ENCODE results near the gene MYOM3. TPM values are rescaled to one million over a fixed set of nuclear protein-coding genes. Genes with fewer than 3 reads are reported as not detected.

MYOM3 gene
- not detected in 2 replicates for total RNA-seq
- long read RNA-seq = 0 reads

DNA sequence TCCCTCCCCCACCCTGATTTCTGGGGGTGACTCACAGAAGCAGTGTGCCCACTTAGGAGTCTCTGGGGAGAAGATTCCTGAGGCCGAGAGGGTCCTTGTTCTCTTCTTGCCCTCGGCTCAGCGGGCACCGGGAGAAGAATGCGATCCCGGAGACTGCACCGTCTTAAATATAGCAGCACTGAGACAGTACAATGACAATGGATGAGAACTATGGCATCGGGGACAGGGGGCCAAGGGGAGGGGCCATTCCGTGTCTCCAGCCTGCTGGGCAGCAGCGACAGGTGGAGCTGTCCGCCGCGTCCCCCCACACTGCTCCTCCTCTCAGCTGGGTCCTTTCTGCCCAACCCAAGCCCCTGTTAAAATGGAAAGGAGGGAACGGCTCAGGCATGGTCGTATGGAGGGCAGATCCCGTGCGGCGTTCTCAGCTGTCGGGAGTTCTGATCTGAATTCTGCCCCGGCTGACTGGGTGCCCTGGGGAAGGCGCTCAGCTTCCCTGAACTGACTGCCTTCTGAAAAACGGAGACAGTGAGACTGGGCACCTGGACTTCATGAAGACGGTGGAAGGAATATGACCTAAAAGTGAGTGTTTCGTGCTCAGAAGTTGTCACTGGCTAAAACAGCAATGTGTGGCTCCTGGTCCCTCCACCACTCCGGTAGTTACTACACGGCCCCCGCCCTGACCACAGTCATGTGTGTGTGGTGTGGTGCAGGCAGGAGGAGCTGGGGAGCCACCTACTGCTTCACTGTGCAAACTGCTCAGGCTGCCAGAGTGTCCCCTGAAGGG is at the start of gene MYOM3:
TSS of gene MYOM3 (minus strand) at position 140 of the 784 bp plus-strand sequence. CDS start 3,499 bp downstream, outside the sequence.
- Mint-ChIP-seq H3K9me3 (ENCODE audit: unreplicated experiment) (no peaks in the 10 kb centered on the region), H3K4me3 (ENCODE audit: unreplicated experiment) (no peak within 1 kb of the TSS), H3K36me3 (ENCODE audit: unreplicated experiment) (no peaks in the 10 kb centered on the region), H3K4me1 (ENCODE audit: unreplicated experiment) (peaks cover 30% of the 10 kb centered on the region), H3K27me3 (ENCODE audit: unreplicated experiment) (peaks cover 3% of the 10 kb centered on the region), H3K27ac (ENCODE audit: unreplicated experiment) (no peak within 1 kb of the TSS)
- TF ChIP-seq, protein P1, sequence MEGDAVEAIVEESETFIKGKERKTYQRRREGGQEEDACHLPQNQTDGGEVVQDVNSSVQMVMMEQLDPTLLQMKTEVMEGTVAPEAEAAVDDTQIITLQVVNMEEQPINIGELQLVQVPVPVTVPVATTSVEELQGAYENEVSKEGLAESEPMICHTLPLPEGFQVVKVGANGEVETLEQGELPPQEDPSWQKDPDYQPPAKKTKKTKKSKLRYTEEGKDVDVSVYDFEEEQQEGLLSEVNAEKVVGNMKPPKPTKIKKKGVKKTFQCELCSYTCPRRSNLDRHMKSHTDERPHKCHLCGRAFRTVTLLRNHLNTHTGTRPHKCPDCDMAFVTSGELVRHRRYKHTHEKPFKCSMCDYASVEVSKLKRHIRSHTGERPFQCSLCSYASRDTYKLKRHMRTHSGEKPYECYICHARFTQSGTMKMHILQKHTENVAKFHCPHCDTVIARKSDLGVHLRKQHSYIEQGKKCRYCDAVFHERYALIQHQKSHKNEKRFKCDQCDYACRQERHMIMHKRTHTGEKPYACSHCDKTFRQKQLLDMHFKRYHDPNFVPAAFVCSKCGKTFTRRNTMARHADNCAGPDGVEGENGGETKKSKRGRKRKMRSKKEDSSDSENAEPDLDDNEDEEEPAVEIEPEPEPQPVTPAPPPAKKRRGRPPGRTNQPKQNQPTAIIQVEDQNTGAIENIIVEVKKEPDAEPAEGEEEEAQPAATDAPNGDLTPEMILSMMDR (IDR thresholded peaks at IDR 0.05) = peak; percentile 59
- DNase-seq (ENCODE audit: extremely low spot score, unreplicated experiment) = no peak

DNA sequence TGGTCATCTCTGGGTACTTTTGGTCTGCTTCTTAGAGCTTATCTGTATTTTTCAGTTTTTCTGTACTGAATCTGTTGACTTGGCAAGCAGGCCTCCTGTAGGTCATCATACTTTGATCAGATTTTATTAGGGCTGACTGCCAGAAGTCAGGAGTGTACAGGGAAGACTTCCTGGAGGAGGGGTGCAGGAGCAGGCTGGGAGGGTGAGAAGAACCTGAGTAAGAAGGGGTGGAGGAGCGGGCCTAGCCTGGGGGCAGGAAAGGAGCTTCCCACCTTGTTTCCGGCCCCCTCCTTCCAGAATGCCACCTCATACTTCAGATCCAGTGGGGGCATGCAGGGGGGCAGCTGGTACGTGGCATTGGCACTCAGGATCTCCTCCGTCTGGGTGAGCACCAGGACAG is 49.3 kb upstream of the MYOM3 start:
- DNase-seq (ENCODE audit: extremely low spot score, unreplicated experiment) = no peak
- Mint-ChIP-seq H3K9me3 (ENCODE audit: unreplicated experiment) (no peaks in the 10 kb centered on the region), H3K27ac (ENCODE audit: unreplicated experiment) (no peak overlapping the region), H3K4me1 (ENCODE audit: unreplicated experiment) (no peaks in the 10 kb centered on the region), H3K27me3 (ENCODE audit: unreplicated experiment) (peaks cover 45% of the 10 kb centered on the region), H3K36me3 (ENCODE audit: unreplicated experiment) (no peaks in the 10 kb centered on the region), H3K4me3 (ENCODE audit: unreplicated experiment) (no peak overlapping the region)
- TF ChIP-seq, protein P1 (IDR thresholded peaks at IDR 0.05) = no peak

DNA sequence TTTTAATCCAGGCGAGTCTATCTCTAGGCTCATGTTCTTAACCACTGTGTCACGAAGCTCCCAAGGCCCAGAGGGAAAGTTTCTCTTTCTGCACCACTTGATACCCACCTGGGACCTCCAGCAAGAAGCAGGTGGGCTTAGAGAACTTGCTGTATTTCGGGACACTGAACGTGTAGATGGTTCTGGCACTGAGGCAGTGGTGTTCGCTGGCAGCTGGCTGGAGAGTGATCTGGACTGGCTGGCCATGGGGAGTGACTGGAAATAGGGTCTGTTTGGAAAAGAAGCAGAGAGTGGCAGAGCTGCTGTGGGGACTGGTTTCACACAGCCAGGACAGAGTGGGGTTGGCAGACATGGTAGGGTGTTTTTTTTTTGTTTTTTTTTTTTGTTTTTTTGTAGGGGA is 47.4 kb upstream of the MYOM3 start:
- TF ChIP-seq, protein P1 (IDR thresholded peaks at IDR 0.05) = no peak
- Mint-ChIP-seq H3K4me1 (ENCODE audit: unreplicated experiment) (no peaks in the 10 kb centered on the region), H3K4me3 (ENCODE audit: unreplicated experiment) (no peak overlapping the region), H3K27me3 (ENCODE audit: unreplicated experiment) (peaks cover 29% of the 10 kb centered on the region), H3K36me3 (ENCODE audit: unreplicated experiment) (no peaks in the 10 kb centered on the region), H3K27ac (ENCODE audit: unreplicated experiment) (no peak overlapping the region), H3K9me3 (ENCODE audit: unreplicated experiment) (no peaks in the 10 kb centered on the region)
- no peak for DNase-seq (ENCODE audit: extremely low spot score, unreplicated experiment)

DNA sequence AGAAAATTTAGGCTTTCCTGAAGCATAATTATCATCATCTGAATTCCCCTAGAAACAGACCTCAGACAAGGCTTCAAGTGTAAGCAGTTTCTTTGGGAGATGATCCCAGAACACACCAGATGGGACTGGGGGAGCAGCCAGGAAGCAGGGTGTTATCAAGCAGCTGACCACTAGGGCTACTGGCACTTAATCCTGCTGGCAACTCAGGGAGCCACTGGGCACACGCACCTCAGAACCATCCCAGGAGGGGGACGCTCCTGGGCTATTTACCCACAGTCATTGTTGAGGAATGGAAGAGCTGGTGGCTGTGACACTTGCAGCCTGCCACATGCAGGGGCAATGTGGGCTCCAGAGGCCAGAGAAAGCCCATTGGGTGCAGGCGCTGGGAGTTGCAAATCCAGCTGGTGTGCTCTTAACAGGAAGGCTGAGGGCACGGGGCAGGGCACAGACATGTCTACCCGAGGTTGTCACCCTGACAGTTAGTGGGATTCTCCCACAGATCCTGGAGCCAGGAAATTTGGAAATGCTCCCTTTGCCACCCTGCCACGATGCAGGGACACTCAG is 46.1 kb upstream of the MYOM3 start:
- peaks cover 18% of the 10 kb centered on the region for H3K27me3 Mint-ChIP-seq (ENCODE audit: unreplicated experiment)
- no peak overlapping the region for H3K4me3 Mint-ChIP-seq (ENCODE audit: unreplicated experiment)
- TF ChIP-seq, protein P1 (IDR thresholded peaks at IDR 0.05) = peak; percentile 20
- no peak overlapping the region for H3K27ac Mint-ChIP-seq (ENCODE audit: unreplicated experiment)
- H3K4me1 Mint-ChIP-seq (ENCODE audit: unreplicated experiment) = no peaks in the 10 kb centered on the region
- H3K36me3 Mint-ChIP-seq (ENCODE audit: unreplicated experiment) = no peaks in the 10 kb centered on the region
- no peaks in the 10 kb centered on the region for H3K9me3 Mint-ChIP-seq (ENCODE audit: unreplicated experiment)
- DNase-seq (ENCODE audit: extremely low spot score, unreplicated experiment) = no peak

DNA sequence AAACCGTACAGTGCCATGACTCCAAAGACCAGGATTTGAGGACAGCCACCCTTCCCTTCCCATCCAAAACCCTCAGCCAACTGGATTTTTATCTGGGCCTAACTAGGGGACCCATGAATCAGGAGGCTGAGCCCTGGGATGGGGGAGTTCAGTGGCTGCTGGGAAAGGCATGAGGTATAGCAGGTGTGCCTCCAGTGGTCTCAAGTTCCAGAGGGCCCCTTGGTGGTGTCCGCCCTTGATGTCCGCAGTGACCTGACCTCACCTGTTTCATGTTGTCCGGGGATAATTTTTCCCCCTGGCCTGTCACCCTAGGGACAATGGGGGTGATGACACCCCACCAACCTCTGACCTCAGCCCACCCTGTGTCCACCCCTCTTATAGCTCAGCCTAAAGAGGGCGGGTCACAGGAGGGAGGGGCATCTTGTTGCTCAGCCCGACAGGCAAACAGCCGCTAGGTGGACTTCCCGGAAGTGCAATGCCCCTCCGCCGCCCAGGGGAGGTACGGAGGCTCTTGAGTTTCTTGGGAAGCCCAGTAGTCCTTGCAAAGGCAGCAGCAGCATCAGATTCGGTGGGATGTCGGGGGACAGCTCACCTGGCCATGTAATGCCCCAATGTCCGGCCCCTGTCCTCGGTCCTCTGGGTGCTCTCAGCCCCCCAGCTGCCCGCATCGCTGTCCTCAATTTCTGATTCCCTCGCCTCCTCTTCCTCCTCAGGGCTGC is 44.8 kb upstream of the MYOM3 start:
- H3K4me3 Mint-ChIP-seq (ENCODE audit: unreplicated experiment) = no peak overlapping the region
- H3K27me3 Mint-ChIP-seq (ENCODE audit: unreplicated experiment) = peaks cover 18% of the 10 kb centered on the region

More for the DNA sequence above, 44.8 kb upstream of the MYOM3 start:
- no peaks in the 10 kb centered on the region for H3K36me3 Mint-ChIP-seq (ENCODE audit: unreplicated experiment)
- no peak for DNase-seq (ENCODE audit: extremely low spot score, unreplicated experiment)
- no peak overlapping the region for H3K27ac Mint-ChIP-seq (ENCODE audit: unreplicated experiment)
- TF ChIP-seq, protein P1 (IDR thresholded peaks at IDR 0.05) = no peak
- no peaks in the 10 kb centered on the region for H3K9me3 Mint-ChIP-seq (ENCODE audit: unreplicated experiment)
- no peaks in the 10 kb centered on the region for H3K4me1 Mint-ChIP-seq (ENCODE audit: unreplicated experiment)

Data from osteocyte (in vitro differentiated cells).